Pons (tissue), 1 donor: ENCODE data around the gene GNG2.

Experiments
- DNase-seq: peaks from one replicate; pipeline ENCODE4 v3.0.0-alpha.2; 2016; ENCODE audit warnings: low spot score

GNG2 gene

GRCh38 chr14:51860164-51860824, at the start of gene GNG2:
Gene GNG2 (plus strand): TSS chr14:51860612. CDS start chr14:51950679, 90,067 bp downstream.
- DNase-seq, result peak; percentile 61

DNA sequence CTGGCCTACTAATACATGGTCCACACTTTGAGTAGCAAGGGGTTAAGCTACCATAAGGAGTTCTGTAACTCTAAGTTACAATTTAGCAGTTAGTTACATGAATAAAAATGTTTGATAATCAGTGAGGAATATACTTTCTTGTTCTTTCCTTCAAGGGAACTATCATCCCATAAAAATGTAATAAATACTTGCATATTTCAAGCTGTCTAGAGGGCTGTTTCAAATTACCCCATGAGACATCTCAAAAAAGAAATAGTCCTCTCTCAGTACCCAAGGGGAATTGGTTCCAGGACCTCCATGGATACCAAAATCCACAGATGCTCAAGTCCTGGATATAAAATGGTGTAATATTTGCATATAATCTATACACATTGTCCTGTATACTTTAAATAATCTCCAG, 48.7 kb upstream of the GNG2 start:
- DNase-seq, result no peak

GRCh38 chr14:51816031-51816430, 44.4 kb upstream of the GNG2 start:
- DNase-seq, result no peak

GRCh38 chr14:51817326-51817725, 43.1 kb upstream of the GNG2 start:
- DNase-seq, result no peak

DNA sequence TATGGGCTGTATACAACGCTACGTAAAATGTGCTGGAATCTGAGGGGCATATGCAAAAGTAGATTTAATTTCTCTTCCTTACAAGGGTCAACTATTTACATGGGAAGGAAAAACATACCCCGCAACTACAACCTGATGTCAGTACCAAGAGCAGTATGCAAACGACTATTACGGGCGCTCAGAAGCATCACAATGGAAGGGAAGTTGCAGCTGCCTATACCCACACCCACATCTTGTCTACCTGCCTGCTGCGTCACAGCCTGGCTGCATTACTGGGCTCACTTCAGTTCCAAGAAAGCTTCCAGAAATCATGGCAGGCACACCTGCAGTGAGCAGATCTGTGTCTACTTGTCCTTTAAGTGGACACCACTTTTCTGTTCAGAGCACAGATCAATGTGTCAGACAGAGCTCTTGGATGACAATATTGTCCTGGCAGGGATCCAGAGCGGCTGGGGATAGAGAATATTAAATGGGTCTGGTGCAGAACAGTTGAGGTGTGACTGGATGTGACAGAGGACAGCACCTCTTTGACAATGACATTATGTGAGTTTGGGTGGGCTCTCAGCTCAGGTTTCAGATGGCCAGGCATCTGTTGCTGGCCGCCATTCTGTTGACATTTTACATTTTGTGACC, 41.5 kb upstream of the GNG2 start:
- no peak for DNase-seq

DNA sequence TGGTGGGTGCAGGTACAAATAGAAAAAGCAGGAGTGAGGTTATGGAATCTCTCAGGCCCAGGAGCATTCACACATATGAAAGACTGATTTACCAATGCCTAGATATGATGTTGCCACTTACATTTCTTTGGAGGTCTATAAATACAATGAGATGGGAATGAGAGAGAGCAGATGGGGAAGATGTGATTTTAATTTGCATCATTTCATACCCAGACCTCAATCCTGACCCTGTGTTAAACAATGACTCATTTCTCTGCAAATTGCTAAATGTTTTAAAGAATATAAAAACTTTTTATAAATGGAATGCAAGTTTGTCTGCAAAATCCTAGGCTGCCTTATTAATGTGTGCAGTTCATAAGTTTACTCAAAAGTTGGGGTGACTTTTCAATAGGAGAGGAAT, 38.6 kb upstream of the GNG2 start:
- no peak for DNase-seq

GRCh38 chr14:51822499-51822898, 37.9 kb upstream of the GNG2 start:
- no peak for DNase-seq

- DNase-seq, result no peak
Observed at GRCh38 chr14:51823706-51824105, 36.7 kb upstream of the GNG2 start.

DNA sequence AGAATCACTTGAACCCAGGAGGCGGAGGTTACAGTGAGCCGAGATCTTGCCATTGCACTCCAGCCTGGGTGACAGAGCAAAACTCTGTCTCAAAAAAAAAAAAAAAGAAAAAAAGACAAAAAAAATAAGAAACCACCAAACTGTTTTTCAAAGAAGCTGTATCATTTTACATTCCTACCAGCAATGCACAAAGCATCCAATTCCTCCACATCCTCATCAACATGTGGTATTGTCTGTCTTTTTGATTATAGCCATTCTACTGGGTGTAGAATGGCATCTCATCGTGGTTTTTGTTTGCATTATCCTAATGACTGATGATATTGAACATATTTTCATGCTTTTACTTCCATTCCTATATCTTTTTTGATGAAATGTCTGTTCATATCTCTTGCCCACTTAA, 36.2 kb upstream of the GNG2 start:
- no peak for DNase-seq

- no peak for DNase-seq
Observed at GRCh38 chr14:51825926-51826325, 34.5 kb upstream of the GNG2 start.

GRCh38 chr14:51828017-51828797, 32.2 kb upstream of the GNG2 start:
- no peak for DNase-seq

DNA sequence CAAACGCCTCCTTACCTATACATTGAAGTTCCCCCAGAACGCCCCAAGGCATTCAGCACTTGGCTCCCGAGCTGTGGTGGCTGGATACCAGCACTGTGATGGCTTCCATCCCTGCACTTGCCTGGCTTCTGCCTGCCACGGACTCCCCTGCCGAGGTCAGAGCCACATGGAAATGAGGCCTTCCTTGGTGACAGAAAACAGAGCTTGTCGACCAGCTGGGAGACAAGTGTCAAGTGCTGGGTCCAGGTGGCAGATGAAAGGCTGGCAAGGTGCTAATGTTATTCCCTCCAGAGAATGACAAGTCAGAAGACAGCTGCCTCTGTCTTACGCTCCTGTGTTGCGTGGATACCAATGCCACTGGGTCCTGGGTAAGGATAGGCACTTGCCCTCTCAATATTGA, 26.2 kb upstream of the GNG2 start:
- DNase-seq, result no peak

- no peak for DNase-seq
Observed at GRCh38 chr14:51836417-51836816, 24.0 kb upstream of the GNG2 start.

DNA sequence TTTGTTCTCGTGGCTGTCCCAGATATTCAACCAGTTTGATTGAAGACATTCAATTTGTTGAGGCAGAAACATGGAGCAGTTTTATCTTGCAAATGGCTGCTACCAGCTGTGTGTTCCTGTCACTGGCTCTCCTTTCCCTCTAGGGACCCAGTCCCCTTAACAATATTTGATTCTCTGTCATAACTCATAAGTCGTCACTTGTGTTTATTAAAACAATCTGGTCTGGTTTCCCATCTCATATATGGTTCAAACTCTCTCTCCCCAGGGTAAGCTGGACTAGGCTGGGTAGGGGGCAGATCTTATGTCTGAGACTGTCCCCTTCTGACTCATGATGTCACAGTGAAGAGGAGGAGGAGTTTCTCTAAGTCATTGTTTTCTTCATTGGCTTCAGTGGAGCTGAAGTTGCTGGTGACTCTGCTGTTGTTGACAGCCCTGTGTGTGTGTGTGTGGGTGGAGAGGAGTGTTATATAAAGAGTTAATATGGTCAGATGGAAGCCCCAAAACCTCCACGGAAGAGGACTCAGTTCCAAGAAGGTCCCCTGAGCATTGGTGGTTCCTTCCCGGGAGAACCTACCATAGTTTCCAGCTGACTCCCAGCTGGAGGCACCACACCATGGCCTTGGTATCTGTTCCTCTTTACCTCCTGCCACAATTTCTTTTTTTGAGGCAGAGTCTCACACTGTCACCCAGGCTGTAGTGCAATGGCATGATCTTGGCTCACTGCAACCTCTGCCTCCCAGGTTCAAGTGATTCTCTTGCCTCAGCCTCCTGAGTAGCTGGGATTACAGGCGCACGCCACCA, 16.1 kb upstream of the GNG2 start:
- no peak for DNase-seq

GRCh38 chr14:51845811-51846210, 14.6 kb upstream of the GNG2 start:
- DNase-seq, result no peak

- DNase-seq, result peak; percentile 65
Observed at GRCh38 chr14:51846631-51847488, 13.6 kb upstream of the GNG2 start.

DNA sequence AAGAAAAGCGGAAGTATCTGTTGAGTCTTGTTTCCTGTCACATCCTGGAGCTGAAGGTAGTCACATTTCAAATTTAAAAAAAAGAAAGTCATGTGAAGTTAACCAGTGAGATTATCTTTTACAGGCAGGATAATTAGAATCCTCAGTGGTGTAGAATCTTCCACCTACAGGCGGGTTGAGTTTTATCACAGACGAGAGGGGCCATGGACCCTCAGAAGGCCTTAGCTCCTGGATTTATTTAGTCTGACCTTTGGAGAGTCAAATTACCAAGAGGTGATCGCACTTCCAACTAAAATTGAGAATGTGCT, 13.0 kb upstream of the GNG2 start:
- DNase-seq, result no peak

DNA sequence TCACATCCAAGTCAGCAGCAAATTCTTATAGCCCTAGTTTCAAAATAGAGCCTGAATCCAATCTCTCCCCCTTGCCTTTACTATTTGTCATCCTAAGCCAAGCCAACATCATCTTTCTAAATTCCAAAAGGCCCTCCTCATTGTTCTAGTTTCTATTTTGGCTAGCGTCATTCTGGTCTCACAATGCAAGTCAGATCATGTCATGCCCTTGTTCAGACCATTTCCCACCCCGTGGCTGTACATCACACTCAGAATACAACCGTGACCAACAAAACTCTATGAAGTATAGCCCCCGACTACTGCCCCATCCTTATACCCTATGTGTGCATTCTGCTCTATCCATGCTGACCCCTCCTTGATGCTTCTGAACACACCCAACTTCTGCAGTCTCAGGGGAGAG, 12.3 kb upstream of the GNG2 start:
- no peak for DNase-seq

GRCh38 chr14:51849097-51849496, 11.3 kb upstream of the GNG2 start:
- no peak for DNase-seq

DNA sequence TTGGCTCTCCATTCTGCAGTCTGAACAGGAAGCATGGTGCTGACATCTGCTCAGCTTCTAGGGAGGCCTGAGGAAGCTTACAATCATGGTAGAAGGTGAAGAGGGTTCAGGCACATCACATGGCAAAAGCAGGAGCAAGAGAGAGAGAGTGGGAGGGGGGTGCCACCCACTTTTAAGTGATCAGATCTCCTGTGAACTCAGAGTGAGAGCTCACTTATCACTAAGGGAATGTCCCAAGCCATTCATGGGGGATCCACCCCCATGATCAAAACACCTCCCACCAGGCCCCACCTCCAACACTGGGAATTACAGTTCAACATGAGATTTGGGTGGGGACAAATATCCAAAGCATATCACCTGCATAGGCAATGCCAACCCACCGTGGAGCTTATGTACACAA, 9.8 kb upstream of the GNG2 start:
- no peak for DNase-seq

DNA sequence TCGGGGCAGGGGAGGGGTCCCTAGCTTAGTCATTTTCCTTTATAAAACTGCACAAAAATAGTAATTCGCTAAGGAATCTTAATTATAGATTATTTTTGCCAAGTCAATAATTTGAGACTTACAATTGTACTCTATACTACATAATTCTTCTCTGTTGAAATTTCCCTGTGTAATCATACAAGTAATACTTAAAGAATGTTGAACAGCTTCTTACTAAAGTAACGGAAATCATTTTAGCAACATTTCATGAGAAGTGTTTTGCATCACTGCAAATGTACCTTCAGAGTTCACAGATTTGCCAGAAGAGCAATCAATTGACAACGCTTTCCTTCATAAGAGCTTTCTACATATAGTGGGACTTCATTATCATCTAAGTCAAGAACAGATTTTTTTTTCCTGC, 7.9 kb upstream of the GNG2 start:
- no peak for DNase-seq

DNA sequence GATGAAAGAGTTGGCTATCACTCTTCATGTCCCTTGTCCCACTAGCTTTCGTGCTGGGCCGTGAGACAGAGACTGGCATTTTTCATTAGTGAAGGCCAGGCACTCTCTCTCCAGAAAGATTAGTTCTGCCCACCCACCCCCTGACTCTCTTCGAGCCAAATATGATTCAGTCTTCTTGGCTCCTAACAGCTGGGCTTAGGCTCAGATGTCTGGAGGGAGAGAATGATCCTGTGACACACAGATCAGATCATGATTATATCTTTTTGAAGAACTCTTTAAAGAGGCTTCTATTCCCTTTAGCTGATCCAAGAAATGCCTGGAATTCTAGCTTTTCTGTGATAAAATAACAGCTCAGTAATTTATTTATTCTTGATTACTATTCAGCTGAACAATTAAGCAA, 5.2 kb upstream of the GNG2 start:
- no peak for DNase-seq
